Stimulated activated CD4-positive, alpha-beta T cell treated with anti-CD3 and anti-CD28 coated beads, Interleukin-1b, Interleukin-23, amount 100 ng/mL, for 4 hours (primary cell): ENCODE data around the gene RIC1.
"Not testable (repeated sequence)": the region's sequence is repeated elsewhere in the genome, so short reads cannot be mapped to it uniquely, and the experiment has no call there.

Source experiments
- DNase-seq, 2 donors: peaks; one replicate each; pipeline ENCODE4 v3.0.0-alpha.2; 2020; ENCODE audit warnings: low read depth in 2 of 2

Gene RIC1

GRCh38 chr9:5628530-5629311 lies at the start of gene RIC1:
Gene RIC1 (plus strand): TSS chr9:5629107. CDS start chr9:5629310, 203 bp downstream.
- peak; percentile 80 to 84 for DNase-seq

GRCh38 chr9:5579881-5580280 lies 49.0 kb upstream of the RIC1 start:
- DNase-seq: no peak

- no peak for DNase-seq
These were observed 48.3 kb upstream of the RIC1 start for GRCh38 chr9:5580650-5581049.

GRCh38 chr9:5581706-5582105 lies 47.2 kb upstream of the RIC1 start:
- DNase-seq: not testable (repeated sequence)

- no peak for DNase-seq
These were observed 46.1 kb upstream of the RIC1 start for GRCh38 chr9:5582835-5583195.

GRCh38 chr9:5586391-5586802 lies 42.5 kb upstream of the RIC1 start:
- DNase-seq: no peak

- peak; percentile 16 to 18 for DNase-seq
These were observed 41.9 kb upstream of the RIC1 start for GRCh38 chr9:5587024-5587423.

GRCh38 chr9:5592231-5592630 lies 36.7 kb upstream of the RIC1 start:
- no peak for DNase-seq

GRCh38 chr9:5592904-5593303 lies 36.0 kb upstream of the RIC1 start:
- DNase-seq: no peak

- DNase-seq: no peak
These were observed 35.0 kb upstream of the RIC1 start for GRCh38 chr9:5593904-5594303.

- DNase-seq: no peak
These were observed 32.7 kb upstream of the RIC1 start for GRCh38 chr9:5596173-5596572.

- no peak for DNase-seq
These were observed 20.3 kb upstream of the RIC1 start for GRCh38 chr9:5608298-5609225.

GRCh38 chr9:5609226-5609596 lies 19.7 kb upstream of the RIC1 start:
- no peak for DNase-seq

- no peak for DNase-seq
These were observed 18.4 kb upstream of the RIC1 start for GRCh38 chr9:5610491-5610890.

- no peak for DNase-seq
These were observed 17.4 kb upstream of the RIC1 start for GRCh38 chr9:5611321-5612184.

- no peak for DNase-seq
These were observed 16.7 kb upstream of the RIC1 start for GRCh38 chr9:5612185-5612530.

GRCh38 chr9:5614192-5614591 lies 14.7 kb upstream of the RIC1 start:
- DNase-seq: no peak

- DNase-seq: no peak
These were observed 13.9 kb upstream of the RIC1 start for GRCh38 chr9:5614985-5615384.

- no peak for DNase-seq
These were observed 11.2 kb upstream of the RIC1 start for GRCh38 chr9:5617749-5618148.

GRCh38 chr9:5620494-5620893 lies 8.4 kb upstream of the RIC1 start:
- DNase-seq: no peak

GRCh38 chr9:5621327-5621726 lies 7.6 kb upstream of the RIC1 start:
- no peak for DNase-seq

GRCh38 chr9:5622016-5622415 lies 6.9 kb upstream of the RIC1 start:
- no peak for DNase-seq
